SKM-1 (cell line): ENCODE measurements around the gene ITPR2.
A peak's percentile ranks its signal among the peaks of the same experiment; 100 is the strongest.

Experiments
- DNase-seq: peaks from one replicate; lab custom pipeline; 2025; ENCODE audit not compliant: unreplicated experiment; lab: John Stamatoyannopoulos, UW

ITPR2 gene

DNA sequence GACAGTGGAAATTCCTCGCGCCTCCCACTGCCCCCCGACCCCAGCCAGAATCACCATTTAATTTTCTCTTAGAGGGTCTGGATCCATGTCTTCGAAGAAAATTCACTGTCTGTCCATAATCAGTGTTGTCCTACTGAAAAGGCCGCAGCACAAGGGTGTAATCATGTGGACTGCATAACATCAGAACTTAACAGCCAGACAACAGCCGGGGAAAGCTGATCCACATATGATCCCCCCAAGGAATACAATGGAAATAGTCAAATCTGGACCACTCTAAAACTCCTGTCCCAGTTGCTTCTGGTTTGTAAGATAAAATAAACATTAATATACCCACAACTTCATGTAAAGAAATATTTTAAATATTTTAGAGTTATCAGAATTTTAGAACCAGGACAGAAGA lies 460.1 kb downstream of the ITPR2 start:
- no peak for DNase-seq

DNA sequence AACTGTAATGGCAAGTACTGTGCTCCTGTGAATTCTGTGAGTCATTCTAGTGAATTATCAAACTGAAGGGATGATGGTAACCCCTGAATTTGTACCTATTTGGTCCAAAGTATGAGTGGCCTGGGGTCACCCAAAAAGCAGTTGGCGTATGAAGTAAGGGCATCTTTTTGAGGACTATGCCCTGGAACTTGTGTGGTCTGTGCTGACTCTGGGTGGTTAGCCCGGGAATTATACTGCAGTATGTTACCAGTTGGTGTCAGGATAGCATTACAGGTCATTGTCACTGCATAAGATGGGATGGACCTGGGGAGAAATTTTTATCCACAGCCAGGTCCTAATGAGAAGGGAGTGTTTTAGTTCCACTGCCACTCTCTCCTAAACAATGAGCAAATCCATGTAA lies 462.9 kb downstream of the ITPR2 start:
- DNase-seq, result no peak

DNA sequence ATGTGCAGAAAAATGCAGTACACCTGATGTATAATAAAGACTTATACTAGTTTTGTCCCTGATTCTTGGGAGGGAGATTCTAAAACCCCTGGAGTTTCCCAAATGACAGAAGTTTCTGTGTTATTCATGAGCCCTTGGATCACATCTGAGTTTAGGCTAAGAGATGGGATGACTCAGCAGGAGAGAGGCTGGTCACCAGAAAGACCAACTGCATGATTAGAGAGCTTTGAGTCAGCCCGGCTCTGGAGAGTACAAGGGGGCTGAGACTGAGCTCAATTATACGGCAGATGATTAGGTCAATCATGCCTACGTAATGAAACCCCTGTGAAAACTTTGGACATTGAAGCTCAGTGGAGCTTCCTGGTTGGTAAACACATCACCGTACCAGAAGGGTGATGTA lies 463.4 kb downstream of the ITPR2 start:
- no peak for DNase-seq

DNA sequence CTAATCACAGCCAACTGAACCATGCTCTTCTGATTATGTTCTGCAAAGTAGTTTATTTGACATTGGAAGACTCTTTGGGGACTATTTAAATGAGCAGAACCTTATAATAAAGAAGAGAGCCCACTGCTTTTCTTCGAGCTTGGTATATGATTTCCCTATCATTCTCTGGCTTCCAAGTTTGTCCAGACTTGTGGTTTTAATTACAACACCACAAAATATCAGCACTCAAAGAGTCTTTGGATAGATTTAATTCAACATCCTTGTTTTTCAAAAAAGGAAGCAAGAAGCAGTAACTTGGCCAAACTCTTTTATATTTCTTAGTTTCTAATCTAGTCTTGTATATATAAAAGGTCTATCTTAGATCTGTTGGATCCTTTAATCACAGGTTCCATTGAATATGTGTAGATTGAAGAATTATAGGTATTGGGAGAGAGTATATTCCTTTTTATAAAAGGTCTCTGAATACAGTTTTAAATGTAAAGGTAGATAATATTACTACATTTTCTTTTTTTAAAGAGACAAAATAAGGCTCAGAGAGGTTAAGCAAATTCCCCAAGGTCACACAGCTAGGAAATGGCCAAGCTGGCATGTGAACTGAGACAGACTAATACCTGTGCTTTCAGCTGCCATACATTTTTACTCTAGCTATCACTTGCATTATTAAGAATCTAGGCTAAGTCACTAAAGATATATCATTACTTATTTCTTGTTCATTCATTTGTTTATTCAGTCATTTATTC lies 464.8 kb downstream of the ITPR2 start:
- no peak for DNase-seq

DNA sequence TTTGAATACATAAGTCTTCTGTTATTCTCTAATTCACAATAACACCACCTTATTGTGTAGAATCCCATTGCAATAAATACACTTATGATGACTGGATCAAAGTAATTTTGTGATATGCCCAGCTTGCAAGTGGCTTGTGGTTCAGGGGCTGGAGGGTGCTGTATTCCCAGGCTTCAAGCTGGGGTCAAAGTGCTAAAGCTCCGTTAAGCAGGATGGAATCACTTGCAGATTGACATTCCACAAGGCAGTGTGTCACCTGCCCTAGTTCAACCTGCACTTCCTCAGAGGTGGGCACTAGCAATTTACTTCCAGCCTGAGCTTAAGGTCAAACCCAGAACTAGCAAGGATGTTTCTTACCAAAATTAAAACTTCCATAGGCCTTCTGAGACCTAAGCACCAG lies 471.0 kb downstream of the ITPR2 start:
- no peak for DNase-seq

DNA sequence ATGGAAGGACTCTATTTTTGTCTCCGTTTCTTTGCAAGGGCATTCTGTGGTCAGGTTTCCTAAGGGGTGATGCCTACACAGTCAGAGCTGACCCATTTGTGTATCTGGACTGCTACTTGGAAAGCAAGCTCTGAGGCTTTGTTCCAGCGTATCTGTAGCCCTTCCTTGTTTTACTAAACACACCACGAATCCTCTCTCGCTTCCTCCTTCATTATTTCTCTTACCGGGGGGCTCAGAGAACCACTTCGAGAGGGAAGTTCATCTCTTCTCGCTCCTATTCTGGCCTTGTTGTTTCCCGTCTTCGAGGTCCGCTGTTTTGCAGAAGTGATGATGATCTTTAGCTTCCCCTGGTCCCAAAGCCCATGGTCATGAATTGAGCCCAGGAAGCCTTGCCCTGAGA lies 472.9 kb downstream of the ITPR2 start:
- DNase-seq, result peak; percentile 11

DNA sequence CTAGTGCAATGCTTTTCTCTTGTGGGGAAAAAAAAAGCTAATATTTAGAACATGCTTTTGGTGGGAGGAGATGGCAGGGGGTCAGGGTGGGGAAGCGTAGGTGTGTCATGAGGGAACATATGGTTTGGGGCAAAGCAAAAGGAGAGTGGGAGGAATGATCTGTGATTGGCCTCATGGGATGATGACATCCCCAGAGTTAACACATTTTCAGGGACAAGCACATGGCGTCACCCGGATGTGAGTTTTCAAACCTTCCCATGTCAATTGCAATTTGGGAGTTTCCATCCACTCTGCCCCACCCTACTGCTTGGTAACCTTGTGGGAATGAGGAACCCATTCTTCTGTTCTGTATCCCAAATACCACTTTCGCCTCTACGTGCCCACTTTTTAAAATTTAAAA lies 473.4 kb downstream of the ITPR2 start:
- no peak for DNase-seq

DNA sequence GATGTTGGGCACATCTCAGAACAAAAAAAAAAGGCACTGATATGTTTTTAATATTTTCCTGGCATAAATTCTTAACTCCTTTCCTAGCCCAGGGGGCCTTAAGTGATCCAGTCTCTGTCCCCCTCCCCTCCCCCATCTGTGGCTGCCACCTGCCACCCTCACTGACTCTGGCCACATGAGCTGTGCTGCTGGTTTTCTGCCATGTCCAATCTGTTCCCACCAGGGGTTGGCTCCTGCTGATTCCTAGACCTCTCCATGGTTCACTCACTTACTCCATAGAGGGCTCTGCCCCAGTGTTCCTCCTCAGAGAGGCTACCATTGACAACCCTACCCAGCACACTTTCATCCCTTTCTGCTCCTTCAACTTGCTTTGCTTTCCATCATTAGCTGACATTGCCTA lies 474.3 kb downstream of the ITPR2 start:
- DNase-seq, result no peak

DNA sequence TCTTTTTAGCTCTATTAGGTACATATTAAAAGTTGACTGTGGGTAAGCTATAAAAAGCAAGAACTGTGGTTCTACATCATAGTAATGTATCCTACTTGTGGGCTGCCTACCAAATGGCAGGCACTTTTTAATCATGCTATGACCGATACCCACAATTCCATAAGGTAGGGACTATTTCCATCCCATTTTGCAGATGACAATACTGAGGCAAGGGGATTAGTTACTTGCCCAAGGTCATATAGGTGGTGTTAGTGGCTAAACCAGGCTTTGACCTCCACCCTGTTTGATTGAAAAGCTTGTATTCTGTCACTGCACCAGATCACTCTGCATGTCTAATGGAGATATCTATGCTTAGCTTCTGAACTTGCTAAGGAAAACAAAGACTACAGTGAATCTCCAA lies 485.7 kb downstream of the ITPR2 start:
- no peak for DNase-seq

DNA sequence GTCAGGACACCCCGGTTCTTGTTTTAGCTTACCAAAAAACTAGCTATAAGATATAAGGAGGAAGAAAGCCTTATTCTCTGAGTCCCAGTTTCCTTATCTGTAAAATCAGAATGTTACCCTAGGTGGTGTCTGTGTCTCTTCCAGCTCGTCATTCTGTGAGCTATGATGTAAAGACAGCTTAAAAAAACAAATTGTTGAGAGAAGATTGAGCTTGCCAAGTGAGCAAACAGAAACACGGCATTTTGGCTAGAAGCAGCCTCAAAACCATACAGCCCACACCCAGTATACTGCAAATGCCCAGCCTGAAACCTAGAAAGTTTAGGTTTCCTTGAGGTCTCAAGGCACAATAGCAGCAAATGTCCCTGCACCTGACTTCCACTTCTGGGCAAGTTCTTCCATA lies 486.3 kb downstream of the ITPR2 start:
- DNase-seq, result no peak

DNA sequence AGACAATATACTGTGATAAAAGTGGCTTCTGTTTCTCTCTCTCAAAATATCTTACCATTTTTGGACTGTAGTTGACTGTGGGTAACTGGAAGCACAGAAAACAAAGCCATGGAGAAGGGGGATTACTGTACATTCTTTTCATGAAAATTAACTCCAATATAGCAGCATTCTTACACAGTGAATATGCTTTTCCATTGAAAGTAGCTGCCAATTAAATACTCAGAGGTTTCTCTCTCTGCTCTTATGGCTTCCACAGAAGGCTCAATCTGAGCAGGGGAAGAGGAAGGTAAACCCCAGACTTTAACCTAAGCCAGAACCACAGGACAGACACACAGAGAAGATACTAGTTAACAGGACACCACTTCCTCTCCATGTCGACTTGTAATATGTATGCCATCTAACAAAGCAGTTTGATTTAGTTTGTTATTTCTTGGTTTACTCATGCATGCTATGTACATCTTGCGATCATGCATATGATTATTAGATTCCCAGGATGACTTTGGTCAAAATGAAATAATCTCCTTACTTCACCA lies 487.5 kb downstream of the ITPR2 start:
- DNase-seq, result no peak

DNA sequence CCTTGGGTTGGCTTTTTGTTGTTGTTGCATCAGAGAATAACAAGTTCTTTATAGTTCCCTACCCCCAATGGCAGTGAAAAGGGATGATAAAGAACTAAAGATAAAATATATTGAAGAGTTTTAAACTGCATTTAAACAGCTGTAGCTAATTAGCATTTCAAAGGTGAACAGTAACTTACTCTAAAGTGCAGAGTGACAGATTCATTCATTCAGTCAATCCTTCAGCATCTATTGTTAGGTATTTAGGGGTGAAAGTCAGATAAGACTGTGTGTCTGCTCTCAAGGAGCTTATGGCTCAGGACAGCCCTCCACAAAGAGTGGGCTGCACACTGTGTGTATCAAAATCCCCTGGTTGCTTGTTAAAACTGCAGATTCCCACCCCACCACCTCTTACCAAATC lies 491.5 kb downstream of the ITPR2 start:
- no peak for DNase-seq

DNA sequence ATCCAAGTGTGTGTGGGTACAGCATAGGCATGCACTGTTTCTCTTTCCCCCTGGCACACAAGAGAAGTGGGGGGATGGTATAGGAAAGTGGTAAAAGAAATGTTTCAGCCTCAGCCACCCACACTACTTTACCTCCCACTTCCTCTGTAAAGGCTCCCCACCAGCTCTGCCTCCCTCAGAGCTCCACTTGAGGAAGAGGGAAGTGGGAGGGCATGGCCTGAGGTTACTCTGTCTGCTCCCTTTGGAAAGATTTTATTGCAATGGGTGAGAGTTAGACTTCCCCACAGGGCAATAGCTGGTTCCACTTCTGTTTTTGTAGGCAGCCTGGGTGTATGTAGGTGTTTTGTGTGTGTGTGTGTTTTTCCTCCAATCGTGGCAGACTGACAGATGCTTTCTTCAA lies 492.3 kb downstream of the ITPR2 start:
- peak; percentile 45 for DNase-seq

DNA sequence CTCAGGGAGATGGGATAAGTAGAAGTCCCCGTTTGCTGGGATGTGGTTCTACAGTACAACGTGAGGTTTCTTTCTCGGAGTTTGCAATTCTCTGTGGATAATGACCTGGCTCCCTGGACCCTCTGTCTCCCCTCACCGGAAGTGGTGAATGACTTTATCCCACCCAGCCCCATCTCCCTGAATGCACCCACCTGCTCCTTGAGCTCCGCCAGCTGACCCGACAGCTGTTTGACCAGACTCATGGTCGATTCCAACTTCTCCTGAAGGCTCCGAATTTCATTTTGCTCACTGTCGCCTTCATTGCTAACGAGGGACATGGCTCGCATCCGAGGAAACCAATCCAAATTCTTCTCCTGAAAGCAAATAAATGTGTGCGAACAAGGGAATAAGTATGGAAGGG lies 493.0 kb downstream of the ITPR2 start:
- no peak for DNase-seq

DNA sequence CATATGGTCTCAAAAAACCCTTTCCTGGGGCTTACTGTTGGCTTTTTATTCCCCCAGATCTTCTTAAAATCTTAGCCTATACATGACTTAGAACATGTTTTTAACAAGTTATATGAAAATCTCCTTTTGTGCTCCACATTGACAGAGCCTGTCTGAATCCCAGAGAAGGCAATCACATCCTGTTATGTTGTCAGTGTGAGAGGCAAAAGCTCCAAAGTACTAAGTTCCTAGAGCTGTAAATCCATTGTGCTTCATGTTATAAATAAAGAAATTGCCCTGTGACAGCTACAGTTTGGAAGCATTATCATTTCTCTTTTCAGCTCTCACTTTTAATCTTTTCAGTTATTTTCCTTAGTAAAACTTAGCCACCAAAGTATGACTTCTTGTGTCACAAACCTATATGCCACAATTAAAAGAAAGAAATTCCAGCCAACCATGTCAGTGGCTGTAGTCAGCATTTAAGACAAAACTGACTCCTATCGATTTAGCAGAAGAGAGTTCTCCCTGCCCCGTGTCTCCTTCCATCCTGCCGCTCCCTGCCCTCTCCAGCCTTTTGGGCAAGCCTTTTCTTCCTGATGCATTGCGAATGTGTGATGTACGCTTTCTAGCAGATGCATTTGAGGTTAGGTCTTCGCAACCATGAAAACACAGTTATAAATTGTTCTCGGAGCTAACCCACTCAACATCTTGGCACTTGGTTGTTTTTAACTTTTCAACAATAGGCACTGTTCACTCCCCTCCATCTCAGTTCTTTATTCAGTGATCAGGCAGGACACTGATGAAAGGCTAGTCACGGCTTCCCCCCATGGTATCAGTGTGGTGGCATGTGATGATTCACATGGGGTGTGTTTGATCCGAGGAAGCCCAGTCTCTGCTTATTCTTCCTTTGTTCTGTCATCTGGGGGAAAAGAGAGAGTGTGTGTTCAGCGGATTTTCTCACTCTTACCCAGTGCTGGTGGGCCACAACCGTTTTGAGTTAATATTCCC lies 494.1 kb downstream of the ITPR2 start:
- no peak for DNase-seq

DNA sequence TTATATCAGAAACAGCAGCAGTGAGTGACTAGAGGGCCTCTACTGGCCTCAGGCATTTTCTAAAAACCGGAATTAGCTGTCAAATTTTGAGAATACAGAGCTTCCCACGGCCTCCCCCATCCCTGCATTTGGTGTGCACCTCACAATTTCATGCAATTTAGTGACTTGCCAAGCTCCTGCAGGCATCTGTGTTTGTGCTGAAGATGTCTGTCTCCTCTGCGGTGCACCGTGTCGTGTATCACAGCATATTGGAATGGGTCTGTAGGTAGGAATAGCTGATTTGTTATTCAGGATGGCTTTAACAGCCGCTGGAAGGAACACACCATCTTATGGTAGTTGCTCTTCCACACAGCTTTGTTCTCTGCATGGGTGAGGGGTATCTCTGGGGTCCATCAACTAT lies 497.3 kb downstream of the ITPR2 start:
- no peak for DNase-seq

DNA sequence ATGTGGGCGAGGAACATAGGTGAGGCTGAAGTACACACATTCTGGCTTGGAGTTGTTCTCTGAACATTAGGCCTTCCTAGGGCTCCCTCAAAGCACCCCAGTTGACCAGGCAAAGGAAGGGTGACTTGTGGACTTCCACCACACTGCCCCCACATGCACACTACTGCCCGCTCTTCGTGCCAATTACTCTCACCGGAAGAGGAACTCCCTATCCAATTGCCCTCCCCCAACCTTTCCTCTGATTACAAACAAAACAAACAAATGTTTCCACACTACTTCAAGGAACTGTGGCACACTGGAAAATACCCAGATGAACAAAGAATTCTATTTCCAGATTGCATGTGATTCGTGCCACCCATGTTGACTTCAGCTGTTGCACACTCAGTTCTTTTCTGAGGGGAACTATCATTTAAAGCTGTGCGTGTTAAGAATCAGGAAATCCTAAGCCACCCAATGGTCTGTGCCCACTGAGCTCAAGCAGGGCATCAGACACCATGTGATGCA lies 498.3 kb downstream of the ITPR2 start:
- no peak for DNase-seq

DNA sequence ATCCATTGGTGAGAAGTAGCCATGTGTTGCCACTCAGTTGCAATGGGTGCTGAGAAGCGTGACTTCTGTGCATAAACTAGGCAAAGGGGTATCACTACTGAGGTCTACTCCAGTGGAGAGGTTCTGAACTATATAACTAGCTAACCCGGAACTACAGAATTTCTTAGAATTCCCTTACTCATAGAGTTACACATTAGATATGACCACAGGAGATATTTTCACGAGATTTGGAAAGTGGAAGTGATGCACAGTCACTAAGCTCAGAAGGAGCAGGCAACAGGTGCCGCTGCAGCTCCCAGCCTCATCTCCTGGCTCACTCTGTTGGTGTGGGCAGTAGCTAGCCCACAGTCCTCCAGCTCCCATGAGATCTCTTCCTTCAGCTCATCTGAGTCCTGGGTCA lies 501.0 kb downstream of the ITPR2 start:
- DNase-seq, result no peak

DNA sequence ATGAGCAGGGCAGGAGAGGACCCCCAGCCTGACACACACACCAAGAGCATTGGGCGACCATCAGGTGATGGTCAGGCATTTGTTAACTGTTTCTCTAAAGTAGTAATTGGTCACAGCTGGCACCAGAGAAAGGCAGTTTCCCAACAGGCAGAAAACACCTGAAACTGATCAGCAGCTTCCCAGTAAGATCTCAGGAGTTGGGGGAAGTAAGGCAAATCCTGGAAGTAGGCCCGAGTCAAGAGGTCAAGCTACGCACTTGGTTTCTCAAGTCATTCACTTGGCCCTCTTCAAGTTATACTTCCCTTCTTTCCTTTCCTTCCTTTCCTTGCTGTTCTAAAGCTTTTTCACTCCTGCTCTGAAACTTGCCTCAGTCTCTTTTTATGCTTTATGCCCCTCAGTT lies 501.9 kb downstream of the ITPR2 start:
- DNase-seq, result no peak

DNA sequence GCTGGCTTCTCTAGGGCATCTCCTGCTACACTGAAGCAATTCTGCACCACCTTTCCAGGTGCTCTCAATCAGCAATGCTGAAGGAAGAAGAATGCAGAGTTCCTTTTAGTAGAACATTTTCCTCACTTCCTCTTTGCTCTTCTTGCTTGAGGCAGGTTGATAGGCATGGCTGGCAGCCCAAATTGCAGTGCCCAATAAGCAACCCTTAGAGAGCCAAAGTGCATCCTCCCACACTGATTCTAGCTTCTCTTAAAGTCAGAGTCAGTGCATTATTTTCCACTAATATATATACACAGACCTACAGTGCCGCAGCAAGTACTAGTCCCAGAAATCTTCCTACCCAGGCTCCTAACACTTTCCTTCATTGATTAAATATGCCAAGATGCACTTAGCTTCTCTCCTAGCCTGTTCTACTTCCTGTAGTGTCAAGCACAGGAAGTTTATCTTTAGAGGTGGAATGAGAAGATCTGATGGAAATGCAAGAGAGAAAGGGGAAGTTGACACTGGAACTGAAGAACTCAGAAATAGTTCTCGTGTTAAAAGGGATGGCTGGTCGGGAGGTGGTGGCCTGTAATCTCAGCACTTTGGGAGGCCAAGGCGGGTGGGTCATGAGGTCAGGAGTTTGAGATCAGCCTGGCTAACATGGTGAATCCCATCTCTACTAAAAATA lies 504.9 kb downstream of the ITPR2 start:
- DNase-seq, result peak; percentile 24

DNA sequence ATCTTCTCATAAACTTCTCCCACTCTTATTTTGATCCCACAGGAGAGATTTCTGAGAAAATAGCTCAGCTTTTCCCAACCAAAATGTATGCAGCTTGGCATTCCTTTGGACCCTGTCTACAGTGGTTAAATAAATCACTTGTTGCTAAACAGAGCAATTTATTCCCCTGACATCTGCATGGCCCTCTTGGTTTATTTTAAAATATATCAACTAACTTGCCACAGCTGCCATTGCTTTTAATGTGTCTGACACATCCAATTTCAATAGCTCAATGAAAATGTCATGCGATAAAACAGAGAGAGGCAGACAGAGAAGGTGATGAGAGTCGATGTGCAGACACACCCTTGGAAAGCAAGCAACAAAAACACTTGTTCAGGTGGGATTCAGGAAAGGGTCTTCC lies 509.3 kb downstream of the ITPR2 start:
- no peak for DNase-seq
